Anterior cingulate cortex (tissue), 58 donors: ENCODE results near the gene ABLIM2.

ENCODE experiments used
- DNase-seq, 58 donors: peaks; one replicate each; lab custom pipeline; 2025; lab: John Stamatoyannopoulos, UW

Gene ABLIM2

DNA sequence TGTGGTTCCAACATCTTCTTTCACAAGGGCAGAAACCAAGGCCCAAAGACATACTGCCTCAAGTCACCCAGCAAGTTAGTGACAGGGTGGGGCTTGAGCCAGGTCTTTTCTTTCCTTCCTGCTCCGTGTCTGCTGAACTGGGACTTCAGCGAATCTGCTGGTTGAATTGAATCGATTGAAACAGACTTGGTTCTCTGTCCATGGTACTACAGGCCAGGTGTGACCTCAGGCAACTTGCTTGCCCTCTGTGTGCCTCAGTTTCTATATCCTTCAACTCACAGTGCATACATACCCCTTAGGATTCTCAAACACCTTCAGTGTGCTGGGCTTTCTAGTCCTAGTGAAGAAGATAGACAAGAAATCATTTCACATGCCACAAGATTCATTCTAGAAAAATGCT lies 2.0 kb upstream of the ABLIM2 start:
- no peak for DNase-seq

DNA sequence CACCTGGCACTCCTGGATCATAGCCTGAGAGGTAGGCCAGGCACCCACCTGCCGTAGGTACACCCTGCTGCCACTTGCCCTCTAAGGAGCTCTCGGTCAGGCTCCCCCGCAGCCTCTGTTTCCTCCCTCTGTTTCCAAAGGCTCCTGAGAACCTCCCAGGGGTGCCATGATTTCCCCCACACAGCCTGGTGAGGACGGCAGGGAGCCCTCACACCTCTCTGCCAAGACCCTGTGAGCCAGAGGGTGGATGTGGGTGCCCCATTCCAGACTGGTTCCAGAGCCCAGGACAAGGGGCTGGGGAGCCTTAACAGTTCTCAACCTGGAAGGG lies 1.6 kb upstream of the ABLIM2 start:
- no peak for DNase-seq

GRCh38 chr4:8159537-8160232 lies 1.1 kb upstream of the ABLIM2 start:
- no peak for DNase-seq

- peak in 1 of 58 donors; percentile 37 for DNase-seq
Observed at GRCh38 chr4:8157944-8158709, 486 bp downstream of the ABLIM2 start.

- DNase-seq: peak in 3 of 58 donors; percentile 11 to 26 (median 25)
Observed at GRCh38 chr4:8157496-8157895, 1.1 kb downstream of the ABLIM2 start.

- DNase-seq: peak in 1 of 58 donors; percentile 17
Observed at GRCh38 chr4:8156617-8157016, 2.0 kb downstream of the ABLIM2 start.

DNA sequence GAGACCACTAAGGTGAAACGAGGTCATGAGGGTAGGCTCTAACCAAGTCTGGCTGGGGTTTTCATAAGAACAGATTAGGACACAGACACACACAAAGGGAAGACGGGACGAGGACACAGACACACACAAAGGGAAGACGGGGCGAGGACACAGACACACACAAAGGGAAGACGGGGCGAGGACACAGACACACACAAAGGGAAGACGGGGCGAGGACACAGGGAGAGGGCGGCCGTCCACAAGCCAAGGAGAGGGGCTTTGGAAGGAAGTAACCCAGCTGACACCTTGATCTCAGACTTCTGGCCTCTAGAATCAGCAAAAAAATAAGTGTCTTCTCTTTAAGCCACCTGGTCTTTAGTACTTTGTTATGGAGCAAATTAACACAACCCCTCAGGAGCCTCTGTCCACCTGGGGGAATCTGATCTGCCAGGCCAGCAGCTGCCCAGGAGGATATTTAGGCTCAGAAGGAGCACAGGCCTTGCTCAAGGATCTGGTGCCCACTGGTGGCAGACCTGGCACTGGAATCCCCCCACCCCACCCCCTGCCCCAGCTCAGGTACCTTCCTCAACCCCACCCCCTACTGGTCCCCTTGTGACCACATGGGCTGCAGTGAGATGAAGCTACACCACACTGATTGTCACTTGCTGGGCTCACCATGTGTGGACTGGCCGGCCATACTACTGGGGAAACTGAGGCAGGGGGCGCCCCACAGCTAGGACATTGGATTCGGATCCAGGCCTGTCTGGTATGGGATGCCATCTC lies 2.8 kb downstream of the ABLIM2 start:
- no peak for DNase-seq

- no peak for DNase-seq
Observed at GRCh38 chr4:8155048-8155447, 3.6 kb downstream of the ABLIM2 start.

- DNase-seq: no peak
Observed at GRCh38 chr4:8153441-8153840, 5.2 kb downstream of the ABLIM2 start.

DNA sequence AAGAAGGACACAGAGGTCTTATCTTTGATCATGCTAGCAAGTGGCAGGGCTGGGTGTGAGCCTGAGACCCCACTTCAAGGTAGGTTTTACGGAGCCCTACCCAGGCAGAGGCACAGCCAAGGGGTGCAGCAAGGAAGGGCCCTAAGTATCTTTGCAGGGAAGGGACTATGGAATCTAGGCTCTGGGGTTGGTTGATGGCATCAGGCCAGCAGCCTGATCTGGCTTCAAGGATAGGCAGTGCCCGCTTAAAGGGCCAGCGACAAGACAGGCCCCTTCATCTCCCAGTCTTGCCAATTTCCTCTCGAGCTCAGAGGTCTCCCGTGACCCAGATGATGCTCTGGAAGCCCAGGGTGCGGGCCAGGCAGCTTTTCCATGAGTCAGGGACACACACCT lies 5.8 kb downstream of the ABLIM2 start:
- DNase-seq: no peak

- no peak for DNase-seq
Observed at GRCh38 chr4:8152090-8152864, 6.3 kb downstream of the ABLIM2 start.

DNA sequence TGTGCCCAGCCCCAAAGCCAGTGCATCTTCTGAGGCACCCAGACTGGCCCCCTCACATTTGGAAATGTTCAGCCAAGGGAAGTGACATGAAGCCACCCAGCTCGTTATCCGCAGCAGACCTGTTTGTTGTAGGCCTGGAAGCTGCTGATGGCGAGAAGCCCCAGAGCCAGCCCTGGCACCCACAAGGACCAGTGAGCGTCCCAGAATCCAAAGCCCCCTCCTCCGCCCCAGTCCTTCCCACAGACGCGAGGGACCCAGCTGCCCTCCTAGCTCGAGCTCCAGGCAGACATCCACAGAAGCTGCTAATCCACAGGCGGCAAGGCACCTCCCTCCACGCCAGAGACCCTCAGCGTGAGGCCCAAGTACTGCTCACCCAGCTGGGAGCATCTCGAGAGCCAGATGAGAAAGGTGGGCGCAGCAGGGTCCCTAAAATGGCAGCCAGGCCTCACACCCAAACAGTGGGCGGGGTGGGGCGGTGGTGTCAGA lies 7.4 kb downstream of the ABLIM2 start:
- no peak for DNase-seq

DNA sequence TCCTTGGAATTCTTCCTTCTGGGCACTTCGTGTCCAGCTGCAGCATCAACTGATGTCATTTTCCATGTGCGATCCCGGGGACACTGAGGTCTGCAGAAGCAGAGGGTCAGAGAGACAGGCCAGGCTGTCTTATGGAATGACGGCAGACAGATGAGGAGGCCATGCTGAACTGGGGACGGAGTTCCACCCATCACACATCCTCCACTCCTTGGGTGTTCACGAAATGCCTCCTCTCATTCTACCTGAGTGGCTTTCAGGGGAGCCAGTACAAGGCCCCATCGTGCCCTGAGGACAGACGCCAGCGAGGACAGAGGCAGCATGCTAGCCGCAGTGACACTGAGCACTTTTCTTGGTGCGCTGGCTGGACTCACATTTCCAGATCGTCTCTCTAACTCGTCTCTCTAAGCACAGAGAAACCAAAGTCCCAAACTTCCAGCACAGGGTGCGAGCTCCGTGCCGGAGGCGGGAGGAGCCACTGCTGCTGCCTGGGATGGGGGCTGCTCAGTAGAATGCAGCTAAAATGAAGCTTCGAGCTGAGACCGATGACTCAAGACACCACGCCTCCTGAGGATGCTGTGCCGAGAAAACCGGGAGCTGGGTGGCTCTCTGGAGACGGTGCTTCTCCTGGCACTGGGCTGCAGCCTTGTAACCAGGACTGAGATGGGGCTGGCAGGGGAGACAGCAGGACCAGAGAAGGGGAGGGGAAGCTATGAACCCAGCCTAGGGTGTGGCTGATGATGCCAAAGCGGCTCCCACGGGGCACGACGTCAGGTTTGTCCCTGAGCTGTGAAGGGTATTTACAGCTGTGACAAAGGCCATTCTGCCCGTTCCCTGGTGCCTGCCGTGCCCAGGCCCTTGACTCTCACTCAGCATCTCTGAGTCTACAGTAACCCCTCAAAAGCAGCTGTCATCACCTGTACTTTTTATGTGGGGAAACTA lies 8.2 kb downstream of the ABLIM2 start:
- DNase-seq: peak in 17 of 58 donors; percentile 2 to 53 (median 35)

- DNase-seq: no peak
Observed at GRCh38 chr4:8149664-8150063, 8.9 kb downstream of the ABLIM2 start.

- DNase-seq: no peak
Observed at GRCh38 chr4:8148785-8149435, 9.7 kb downstream of the ABLIM2 start.

GRCh38 chr4:8148159-8148558 lies 10.5 kb downstream of the ABLIM2 start:
- no peak for DNase-seq

DNA sequence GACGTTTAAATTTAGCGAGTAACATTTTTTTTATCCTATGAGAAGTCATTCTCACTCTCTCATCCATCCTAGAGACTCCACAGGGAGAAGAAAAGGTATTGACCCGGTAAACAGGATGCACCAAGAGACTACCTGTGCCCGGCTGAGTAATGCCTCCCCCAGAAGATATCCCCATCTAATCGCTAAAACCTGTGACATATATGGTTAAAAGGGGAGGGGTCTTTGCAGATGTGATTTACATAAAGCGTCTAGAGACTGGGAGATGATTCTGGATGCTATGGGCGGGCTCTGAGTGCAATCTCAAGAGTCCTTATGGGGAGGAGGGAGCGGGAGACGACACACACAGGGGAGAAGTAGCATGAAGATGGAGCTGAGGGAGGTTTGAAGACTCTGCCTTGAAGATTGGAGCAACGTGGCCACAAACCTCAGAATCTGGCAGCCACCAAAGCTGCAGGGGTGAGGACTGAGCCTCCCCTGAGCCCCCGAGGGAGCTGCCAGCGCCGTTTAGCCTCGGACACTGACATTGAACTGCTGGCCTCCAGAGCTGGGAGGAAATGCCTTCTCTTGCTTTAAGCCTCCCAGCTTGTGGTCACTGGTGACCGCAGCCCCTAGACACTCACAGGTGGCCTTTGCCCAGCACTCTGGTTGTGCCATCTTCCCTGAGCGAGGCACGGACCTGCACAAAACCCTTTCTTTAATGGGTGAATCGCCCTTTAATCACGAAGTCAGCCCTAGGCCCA lies 11.2 kb downstream of the ABLIM2 start:
- DNase-seq: no peak

DNA sequence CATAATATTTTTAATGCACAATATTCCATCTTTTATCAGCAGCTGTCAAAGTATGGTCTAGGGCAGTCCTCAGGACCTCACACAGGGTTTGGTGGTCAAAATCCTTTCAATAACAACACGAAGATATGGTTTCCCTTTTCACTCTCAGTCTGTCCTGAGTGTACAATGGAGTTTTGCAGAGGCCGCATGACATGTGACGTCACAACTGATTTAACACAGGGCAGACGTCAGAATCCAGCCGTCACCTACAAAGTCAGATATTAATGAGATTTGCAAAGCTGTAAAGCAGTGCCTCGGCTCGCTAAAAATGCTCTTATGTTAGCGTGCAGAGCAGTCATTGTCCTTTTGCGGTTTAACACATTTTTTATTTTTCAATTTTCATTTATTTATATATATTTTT lies 12.5 kb downstream of the ABLIM2 start:
- DNase-seq: no peak
